Measurements from ENCODE around the gene TBRG4.

Gene TBRG4

DNA sequence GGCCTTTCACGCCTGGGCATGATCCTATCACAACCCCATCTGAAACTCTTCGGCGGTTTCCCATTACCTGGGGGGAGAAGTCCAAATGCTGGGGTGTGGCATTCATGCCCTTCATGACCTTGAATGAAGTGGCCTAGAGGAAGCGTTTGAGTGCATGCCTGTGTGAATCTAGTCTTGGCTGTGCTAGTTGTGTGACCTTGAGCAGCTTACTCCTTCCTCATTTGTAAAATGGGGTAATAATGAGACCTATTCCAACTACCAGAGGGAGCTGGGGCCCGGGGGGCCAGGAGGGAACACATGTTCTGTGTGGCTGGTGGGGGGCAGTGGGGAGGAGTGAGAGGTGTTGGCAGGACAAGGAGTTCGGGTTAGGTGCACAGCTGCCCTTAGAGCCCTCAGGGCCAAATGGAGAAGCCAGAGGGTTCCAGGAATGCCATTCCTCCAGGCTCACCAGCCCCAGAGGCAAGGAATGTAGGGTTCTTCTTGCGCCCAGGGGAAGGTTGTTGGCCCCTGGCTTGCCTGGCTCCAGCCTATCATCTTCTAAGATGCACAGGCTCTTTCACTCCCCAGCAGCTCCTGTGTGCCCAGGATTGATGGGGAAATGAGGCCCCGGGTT lies 21.3 kb upstream of the TBRG4 start:
- no peaks in the 10 kb centered on the region for H3K36me3 ChIP-seq (ENCODE audit: control insufficient read depth in 2 of 2, insufficient read depth in 1 of 2, low read length in 2 of 2)
- no peak overlapping the region for H3K27ac ChIP-seq (ENCODE audit: extremely low read depth, low read depth, low read length)
- ChIA-PET CTCF (interaction anchor here (0.7 to 6.1 kb wide), 3 partner anchors 63 to 276 kb away, joined by 3 to 159 read pairs (median 3); no protein-coding TSS in a partner anchor), POLR2A (no interaction called here)
- no peaks in the 10 kb centered on the region for H3K9me3 ChIP-seq (ENCODE audit: control insufficient read depth, insufficient read depth, low read depth, low read length)
- H3K4me1 ChIP-seq (ENCODE audit: control insufficient read depth, insufficient read depth, low read length), result no peaks in the 10 kb centered on the region
- H3K4me3 ChIP-seq (ENCODE audit: low read depth, low read length), result no peak overlapping the region
- TF ChIP-seq ZNF514 (tag by site-specific recombination; IDR thresholded peaks at IDR 0.05) (no peak), ZNF354C (tag by site-specific recombination; IDR thresholded peaks at IDR 0.05; ENCODE audit: borderline replicate concordance, low read depth) (no peak), ZEB2 (tag by site-specific recombination; IDR thresholded peaks at IDR 0.05) (no peak), ZNF521 (tag by site-specific recombination; IDR thresholded peaks at IDR 0.05) (no peak)

DNA sequence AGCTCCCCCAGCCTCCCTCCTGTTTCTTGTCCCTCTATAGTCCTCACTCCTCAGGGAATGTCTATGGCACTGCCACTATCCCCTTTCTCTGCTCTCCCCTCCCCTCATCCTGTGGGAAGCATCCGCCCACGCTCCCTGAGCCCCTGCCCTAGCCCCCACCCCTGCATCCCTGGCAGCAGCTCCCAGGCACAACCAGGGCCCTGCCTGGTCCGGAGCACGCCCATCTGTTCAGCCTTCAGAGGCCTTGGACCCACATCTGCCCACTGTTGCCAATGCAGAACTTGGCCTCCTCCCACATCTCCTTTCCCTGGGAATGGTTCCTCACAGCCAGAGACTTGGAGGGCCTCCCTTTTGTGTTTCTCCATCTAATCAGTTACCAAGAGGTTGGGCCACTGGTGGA lies 20.4 kb upstream of the TBRG4 start:
- ChIA-PET CTCF (no interaction called here), POLR2A (interaction anchor here (0.5 kb wide), 1 partner anchor 47 kb away, joined by 4 read pairs; no protein-coding TSS in a partner anchor)
- Histone ChIP-seq H3K9me3 (ENCODE audit: control insufficient read depth, insufficient read depth, low read depth, low read length) (no peaks in the 10 kb centered on the region), H3K36me3 (ENCODE audit: control insufficient read depth in 2 of 2, insufficient read depth in 1 of 2, low read length in 2 of 2) (no peaks in the 10 kb centered on the region), H3K4me1 (ENCODE audit: control insufficient read depth, insufficient read depth, low read length) (no peaks in the 10 kb centered on the region), H3K27ac (ENCODE audit: extremely low read depth, low read depth, low read length) (no peak overlapping the region), H3K4me3 (ENCODE audit: low read depth, low read length) (no peak overlapping the region)
- TF ChIP-seq, protein P1, sequence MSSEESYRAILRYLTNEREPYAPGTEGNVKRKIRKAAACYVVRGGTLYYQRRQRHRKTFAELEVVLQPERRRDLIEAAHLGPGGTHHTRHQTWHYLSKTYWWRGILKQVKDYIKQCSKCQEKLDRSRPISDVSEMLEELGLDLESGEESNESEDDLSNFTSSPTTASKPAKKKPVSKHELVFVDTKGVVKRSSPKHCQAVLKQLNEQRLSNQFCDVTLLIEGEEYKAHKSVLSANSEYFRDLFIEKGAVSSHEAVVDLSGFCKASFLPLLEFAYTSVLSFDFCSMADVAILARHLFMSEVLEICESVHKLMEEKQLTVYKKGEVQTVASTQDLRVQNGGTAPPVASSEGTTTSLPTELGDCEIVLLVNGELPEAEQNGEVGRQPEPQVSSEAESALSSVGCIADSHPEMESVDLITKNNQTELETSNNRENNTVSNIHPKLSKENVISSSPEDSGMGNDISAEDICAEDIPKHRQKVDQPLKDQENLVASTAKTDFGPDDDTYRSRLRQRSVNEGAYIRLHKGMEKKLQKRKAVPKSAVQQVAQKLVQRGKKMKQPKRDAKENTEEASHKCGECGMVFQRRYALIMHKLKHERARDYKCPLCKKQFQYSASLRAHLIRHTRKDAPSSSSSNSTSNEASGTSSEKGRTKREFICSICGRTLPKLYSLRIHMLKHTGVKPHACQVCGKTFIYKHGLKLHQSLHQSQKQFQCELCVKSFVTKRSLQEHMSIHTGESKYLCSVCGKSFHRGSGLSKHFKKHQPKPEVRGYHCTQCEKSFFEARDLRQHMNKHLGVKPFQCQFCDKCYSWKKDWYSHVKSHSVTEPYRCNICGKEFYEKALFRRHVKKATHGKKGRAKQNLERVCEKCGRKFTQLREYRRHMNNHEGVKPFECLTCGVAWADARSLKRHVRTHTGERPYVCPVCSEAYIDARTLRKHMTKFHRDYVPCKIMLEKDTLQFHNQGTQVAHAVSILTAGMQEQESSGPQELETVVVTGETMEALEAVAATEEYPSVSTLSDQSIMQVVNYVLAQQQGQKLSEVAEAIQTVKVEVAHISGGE (tag by site-specific recombination; conservative IDR thresholded peaks at IDR 0.05; ENCODE audit: low read depth), result no peak
- TF ChIP-seq ZFHX2 (tag by site-specific recombination; conservative IDR thresholded peaks at IDR 0.05) (peak; percentile 72), ZNF514 (tag by site-specific recombination; IDR thresholded peaks at IDR 0.05) (no peak), ZNF571 (tag by site-specific recombination; IDR thresholded peaks at IDR 0.05) (no peak), ZNF341 (tag by site-specific recombination; IDR thresholded peaks at IDR 0.05; ENCODE audit: low read depth) (no peak), EGR2 (tag by site-specific recombination; IDR thresholded peaks at IDR 0.05; ENCODE audit: low read depth) (peak; percentile 73), ZNF324 (tag by site-specific recombination; IDR thresholded peaks at IDR 0.05) (no peak)
- TF ChIP-seq, protein P2, sequence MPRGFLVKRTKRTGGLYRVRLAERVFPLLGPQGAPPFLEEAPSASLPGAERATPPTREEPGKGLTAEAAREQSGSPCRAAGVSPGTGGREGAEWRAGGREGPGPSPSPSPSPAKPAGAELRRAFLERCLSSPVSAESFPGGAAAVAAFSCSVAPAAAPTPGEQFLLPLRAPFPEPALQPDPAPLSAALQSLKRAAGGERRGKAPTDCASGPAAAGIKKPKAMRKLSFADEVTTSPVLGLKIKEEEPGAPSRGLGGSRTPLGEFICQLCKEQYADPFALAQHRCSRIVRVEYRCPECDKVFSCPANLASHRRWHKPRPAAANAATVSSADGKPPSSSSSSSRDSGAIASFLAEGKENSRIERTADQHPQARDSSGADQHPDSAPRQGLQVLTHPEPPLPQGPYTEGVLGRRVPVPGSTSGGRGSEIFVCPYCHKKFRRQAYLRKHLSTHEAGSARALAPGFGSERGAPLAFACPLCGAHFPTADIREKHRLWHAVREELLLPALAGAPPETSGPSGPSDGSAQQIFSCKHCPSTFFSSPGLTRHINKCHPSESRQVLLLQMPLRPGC (tag by site-specific recombination; IDR thresholded peaks at IDR 0.05), result no peak

DNA sequence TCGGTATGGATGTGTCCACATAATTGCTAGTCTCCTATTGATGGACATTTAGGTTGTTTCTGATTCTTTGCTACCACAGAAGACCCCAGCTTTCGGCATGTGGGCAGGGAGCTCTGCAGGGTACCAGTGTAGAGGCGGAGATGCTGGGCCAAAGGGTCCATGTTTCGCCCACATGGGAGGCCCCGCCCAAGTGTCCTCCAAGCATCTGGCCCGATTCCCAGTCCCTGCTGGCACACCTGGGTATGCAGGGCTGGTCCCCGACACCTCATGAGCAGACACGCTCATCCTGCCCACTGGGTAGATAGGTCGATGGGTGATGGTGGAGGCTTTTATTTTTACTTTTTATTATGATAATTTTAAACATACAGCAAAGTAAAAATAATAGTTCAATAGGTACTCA lies 19.4 kb upstream of the TBRG4 start:
- no peak overlapping the region for H3K4me3 ChIP-seq (ENCODE audit: low read depth, low read length)
- ChIA-PET POLR2A (no interaction called here), CTCF (no interaction called here)
- H3K4me1 ChIP-seq (ENCODE audit: control insufficient read depth, insufficient read depth, low read length), result no peaks in the 10 kb centered on the region
- H3K27ac ChIP-seq (ENCODE audit: extremely low read depth, low read depth, low read length), result no peak overlapping the region
- TF ChIP-seq ZFHX2 (tag by site-specific recombination; conservative IDR thresholded peaks at IDR 0.05), result no peak
- TF ChIP-seq YY1 (tag by site-specific recombination; IDR thresholded peaks at IDR 0.05), result no peak
- no peak for TF ChIP-seq ZBTB20 (tag by site-specific recombination; IDR thresholded peaks at IDR 0.05)
- no peaks in the 10 kb centered on the region for H3K9me3 ChIP-seq (ENCODE audit: control insufficient read depth, insufficient read depth, low read depth, low read length)
- H3K36me3 ChIP-seq (ENCODE audit: control insufficient read depth in 2 of 2, insufficient read depth in 1 of 2, low read length in 2 of 2), result no peaks in the 10 kb centered on the region

DNA sequence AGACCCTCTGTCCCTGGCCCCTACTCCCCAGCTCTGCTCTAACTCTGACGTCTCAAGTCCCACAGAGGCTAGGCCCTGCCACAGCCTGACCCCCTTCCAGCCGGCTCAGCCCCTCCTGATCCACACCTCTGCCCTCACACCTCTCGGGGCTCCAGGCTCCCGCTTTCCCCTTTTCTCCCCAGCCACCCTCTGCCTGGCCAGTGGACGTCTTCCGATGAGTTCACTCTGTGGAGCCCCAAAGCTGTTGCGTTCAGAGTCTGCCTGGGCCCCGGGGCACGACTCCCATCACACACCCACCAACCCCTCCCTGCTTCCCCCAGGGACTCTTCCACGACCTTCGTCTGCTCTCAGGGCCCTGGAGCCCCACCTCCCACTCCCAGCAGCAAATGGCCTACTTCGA lies 18.4 kb upstream of the TBRG4 start:
- no peaks in the 10 kb centered on the region for H3K36me3 ChIP-seq (ENCODE audit: control insufficient read depth in 2 of 2, insufficient read depth in 1 of 2, low read length in 2 of 2)
- no peak overlapping the region for H3K27ac ChIP-seq (ENCODE audit: extremely low read depth, low read depth, low read length)
- no peaks in the 10 kb centered on the region for H3K4me1 ChIP-seq (ENCODE audit: control insufficient read depth, insufficient read depth, low read length)
- CTCF ChIA-PET, result no interaction called here
- POLR2A ChIA-PET, result no interaction called here
- H3K9me3 ChIP-seq (ENCODE audit: control insufficient read depth, insufficient read depth, low read depth, low read length), result no peaks in the 10 kb centered on the region
- no peak overlapping the region for H3K4me3 ChIP-seq (ENCODE audit: low read depth, low read length)
- TF ChIP-seq, protein P3, sequence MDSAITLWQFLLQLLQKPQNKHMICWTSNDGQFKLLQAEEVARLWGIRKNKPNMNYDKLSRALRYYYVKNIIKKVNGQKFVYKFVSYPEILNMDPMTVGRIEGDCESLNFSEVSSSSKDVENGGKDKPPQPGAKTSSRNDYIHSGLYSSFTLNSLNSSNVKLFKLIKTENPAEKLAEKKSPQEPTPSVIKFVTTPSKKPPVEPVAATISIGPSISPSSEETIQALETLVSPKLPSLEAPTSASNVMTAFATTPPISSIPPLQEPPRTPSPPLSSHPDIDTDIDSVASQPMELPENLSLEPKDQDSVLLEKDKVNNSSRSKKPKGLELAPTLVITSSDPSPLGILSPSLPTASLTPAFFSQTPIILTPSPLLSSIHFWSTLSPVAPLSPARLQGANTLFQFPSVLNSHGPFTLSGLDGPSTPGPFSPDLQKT (IDR thresholded peaks at IDR 0.05; ENCODE audit: borderline replicate concordance, low read depth, low read length), result no peak
- TF ChIP-seq, protein P4, sequence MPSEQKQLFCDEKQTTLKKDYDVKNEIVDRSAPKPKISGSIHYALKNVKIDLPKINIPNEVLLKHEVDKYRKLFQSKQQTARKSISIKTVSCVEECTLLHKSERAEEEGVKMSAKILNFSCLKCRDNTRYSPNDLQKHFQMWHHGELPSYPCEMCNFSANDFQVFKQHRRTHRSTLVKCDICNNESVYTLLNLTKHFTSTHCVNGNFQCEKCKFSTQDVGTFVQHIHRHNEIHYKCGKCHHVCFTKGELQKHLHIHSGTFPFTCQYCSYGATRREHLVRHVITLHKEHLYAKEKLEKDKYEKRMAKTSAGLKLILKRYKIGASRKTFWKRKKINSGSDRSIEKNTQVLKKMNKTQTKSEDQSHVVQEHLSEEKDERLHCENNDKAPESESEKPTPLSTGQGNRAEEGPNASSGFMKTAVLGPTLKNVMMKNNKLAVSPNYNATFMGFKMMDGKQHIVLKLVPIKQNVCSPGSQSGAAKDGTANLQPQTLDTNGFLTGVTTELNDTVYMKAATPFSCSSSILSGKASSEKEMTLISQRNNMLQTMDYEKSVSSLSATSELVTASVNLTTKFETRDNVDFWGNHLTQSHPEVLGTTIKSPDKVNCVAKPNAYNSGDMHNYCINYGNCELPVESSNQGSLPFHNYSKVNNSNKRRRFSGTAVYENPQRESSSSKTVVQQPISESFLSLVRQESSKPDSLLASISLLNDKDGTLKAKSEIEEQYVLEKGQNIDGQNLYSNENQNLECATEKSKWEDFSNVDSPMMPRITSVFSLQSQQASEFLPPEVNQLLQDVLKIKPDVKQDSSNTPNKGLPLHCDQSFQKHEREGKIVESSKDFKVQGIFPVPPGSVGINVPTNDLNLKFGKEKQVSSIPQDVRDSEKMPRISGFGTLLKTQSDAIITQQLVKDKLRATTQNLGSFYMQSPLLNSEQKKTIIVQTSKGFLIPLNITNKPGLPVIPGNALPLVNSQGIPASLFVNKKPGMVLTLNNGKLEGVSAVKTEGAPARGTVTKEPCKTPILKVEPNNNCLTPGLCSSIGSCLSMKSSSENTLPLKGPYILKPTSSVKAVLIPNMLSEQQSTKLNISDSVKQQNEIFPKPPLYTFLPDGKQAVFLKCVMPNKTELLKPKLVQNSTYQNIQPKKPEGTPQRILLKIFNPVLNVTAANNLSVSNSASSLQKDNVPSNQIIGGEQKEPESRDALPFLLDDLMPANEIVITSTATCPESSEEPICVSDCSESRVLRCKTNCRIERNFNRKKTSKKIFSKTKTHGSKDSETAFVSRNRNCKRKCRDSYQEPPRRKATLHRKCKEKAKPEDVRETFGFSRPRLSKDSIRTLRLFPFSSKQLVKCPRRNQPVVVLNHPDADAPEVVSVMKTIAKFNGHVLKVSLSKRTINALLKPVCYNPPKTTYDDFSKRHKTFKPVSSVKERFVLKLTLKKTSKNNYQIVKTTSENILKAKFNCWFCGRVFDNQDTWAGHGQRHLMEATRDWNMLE (tag by site-specific recombination; conservative IDR thresholded peaks at IDR 0.05; ENCODE audit: low read depth), result no peak
- TF ChIP-seq ZNF549 (tag by site-specific recombination; IDR thresholded peaks at IDR 0.05), result no peak
- TF ChIP-seq FEZF1 (tag by site-specific recombination; IDR thresholded peaks at IDR 0.05), result no peak

All from HEK293 (cell line).